H1 (cell line): ENCODE measurements around the gene ZNF48. TPM values are rescaled to one million over a fixed set of nuclear protein-coding genes. Genes with fewer than 3 reads are reported as not detected.

ENCODE experiments used
- CTCF ChIA-PET: fragments of 300-600 bp; sonication (Branson Sonifier 250); formaldehyde crosslinking; loops from one replicate; lab custom pipeline; 2021; ENCODE audit not compliant: partially characterized antibody; lab: Charles Lee
- POLR2A ChIA-PET: fragments of 300-600 bp; sonication (Branson Sonifier 250); formaldehyde crosslinking; loops from one replicate; lab custom pipeline; 2021; ENCODE audit warnings: inconsistent platforms; ENCODE audit not compliant: partially characterized antibody; lab: Charles Lee
- DNase-seq, 2 experiments: peaks; one replicate each; pipeline versions ENCODE4 v3.0.0 to v3.0.0-alpha.2; 2010 to 2022; ENCODE audit warnings: low spot score in 2 of 2, low read depth in 1 of 2, mixed read lengths in 1 of 2
- FAIRE-seq: peaks from 2 replicates; lab custom pipeline; 2011; peaks lifted over from hg19 to GRCh38; lab: Jason Lieb, UNC
- H2AFZ ChIP-seq: 2 replicates; pipeline ENCODE4 v1.8.1; 2012; ENCODE audit warnings: low read length, inconsistent platforms
- H2AK5ac ChIP-seq: 2 replicates; pipeline ENCODE4 v1.6.1; 2013; ENCODE audit warnings: low read depth, low read length
- H2BK120ac ChIP-seq: replicated peaks from 2 replicates; pipeline ENCODE3; 2013; ENCODE audit warnings: low read depth, low read length, inconsistent platforms
- H2BK12ac ChIP-seq: 2 replicates; pipeline ENCODE4 v1.6.1; 2013; ENCODE audit warnings: low read depth, low read length
- H2BK15ac ChIP-seq: 2 replicates; pipeline ENCODE4 v1.6.1; 2013; ENCODE audit warnings: low read length
- H2BK20ac ChIP-seq: 2 replicates; pipeline ENCODE4 v1.6.1; 2013; ENCODE audit warnings: low read length
- H2BK5ac ChIP-seq: 2 replicates; pipeline ENCODE4 v1.6.1; 2013; ENCODE audit warnings: low read depth, low read length
- H3K14ac ChIP-seq: 2 replicates; pipeline ENCODE4 v1.6.1; 2013; ENCODE audit warnings: inconsistent platforms; ENCODE audit not compliant: insufficient read length
- H3K18ac ChIP-seq: 2 replicates; pipeline ENCODE4 v1.6.1; 2013; ENCODE audit warnings: low read length; ENCODE audit errors: extremely low read depth
- H3K23ac ChIP-seq: 2 replicates; pipeline ENCODE4 v1.6.1; 2013; ENCODE audit warnings: inconsistent platforms; ENCODE audit not compliant: insufficient read length
- H3K23me2 ChIP-seq: 2 replicates; pipeline ENCODE4 v1.6.1; 2013; ENCODE audit warnings: low read depth, low read length
- H3K27ac ChIP-seq: 2 replicates; pipeline ENCODE4 v1.6.1; 2011; ENCODE audit warnings: low read depth, low read length, inconsistent platforms
- H3K27me3 ChIP-seq, 4 experiments: replicated peaks in 1 of 4; 1 replicate in 1 of 4; 2 replicates in 3 of 4; pipeline versions ENCODE4 v1.6.1 to v1.8.1; 2011 to 2013; ENCODE audit warnings: low read length in 3 of 4, mild to moderate bottlenecking in 3 of 4, inconsistent platforms in 2 of 4, mixed read lengths in 2 of 4, moderate library complexity in 1 of 4; ENCODE audit not compliant: control insufficient read depth in 3 of 4, insufficient read depth in 3 of 4; ENCODE audit errors: extremely low read depth in 1 of 4
- H3K36me3 ChIP-seq, 4 experiments: 2 replicates each; pipeline versions ENCODE4 v1.6.1 to v1.8.1; 2011 to 2013; ENCODE audit warnings: mild to moderate bottlenecking in 4 of 4, low read length in 3 of 4, moderate library complexity in 2 of 4, control low read depth in 1 of 4, inconsistent platforms in 1 of 4; ENCODE audit not compliant: insufficient read depth in 4 of 4, control insufficient read depth in 2 of 4
- H3K4ac ChIP-seq: replicated peaks from 2 replicates; pipeline ENCODE3; 2013; ENCODE audit warnings: low read length, low read depth, mixed read lengths, inconsistent platforms; ENCODE audit not compliant: insufficient read length
- H3K4me1 ChIP-seq, 4 experiments: replicated peaks in 1 of 4; 1 replicate in 1 of 4; 2 replicates in 3 of 4; pipeline versions ENCODE4 v1.6.1 to v1.8.1; 2011 to 2013; ENCODE audit warnings: low read length in 3 of 4, inconsistent platforms in 2 of 4, mixed read lengths in 1 of 4; ENCODE audit not compliant: insufficient read depth in 4 of 4, control insufficient read depth in 3 of 4
- H3K4me2 ChIP-seq, 2 experiments: 2 replicates each; pipeline versions ENCODE4 v1.6.1 to v1.8.1; 2011 to 2013; ENCODE audit warnings: low read depth in 2 of 2, low read length in 2 of 2, control low read depth in 1 of 2, inconsistent platforms in 1 of 2, mild to moderate bottlenecking in 1 of 2; ENCODE audit not compliant: insufficient read depth in 1 of 2
- H3K4me3 ChIP-seq, 4 experiments: fragments of 200-600, 300-600 bp in 1 of 4; sonication (generic), shearing (Covaris generic), sonication (Bioruptor Twin) in 1 of 4; 2 replicates each; pipeline versions ENCODE4 v1.5.1 to v1.8.1; 2011 to 2016; ENCODE audit warnings: low read length in 4 of 4, low read depth in 3 of 4, control low read depth in 2 of 4, inconsistent platforms in 2 of 4, mild to moderate bottlenecking in 2 of 4, mixed read lengths in 1 of 4, moderate library complexity in 1 of 4; ENCODE audit not compliant: insufficient read depth in 2 of 4; ENCODE audit errors: extremely low read depth in 1 of 4
- H3K56ac ChIP-seq: replicated peaks from 2 replicates; pipeline ENCODE3; 2013; ENCODE audit warnings: low read depth, mild to moderate bottlenecking, mixed read lengths, low read length, inconsistent platforms; ENCODE audit not compliant: insufficient read length
- H3K79me1 ChIP-seq: 2 replicates; pipeline ENCODE4 v1.6.1; 2013; ENCODE audit warnings: low read depth, low read length, control low read depth
- H3K79me2 ChIP-seq, 2 experiments: 2 replicates each; pipeline versions ENCODE4 v1.6.1 to v1.8.1; 2012 to 2013; ENCODE audit warnings: low read length in 2 of 2, mild to moderate bottlenecking in 2 of 2, inconsistent platforms in 1 of 2; ENCODE audit not compliant: insufficient read depth in 2 of 2, control insufficient read depth in 1 of 2
- H3K9ac ChIP-seq, 4 experiments: replicated peaks in 1 of 4; 1 replicate in 1 of 4; 2 replicates in 3 of 4; pipeline versions ENCODE4 v1.6.1 to v1.8.1; 2011 to 2013; ENCODE audit warnings: low read depth in 3 of 4, low read length in 3 of 4, control low read depth in 2 of 4, mild to moderate bottlenecking in 2 of 4, moderate library complexity in 2 of 4, inconsistent platforms in 1 of 4; ENCODE audit errors: extremely low read depth in 1 of 4
- H3K9me3 ChIP-seq, 2 experiments: 2 replicates each; pipeline versions ENCODE4 v1.6.1 to v1.8.1; 2012 to 2013; ENCODE audit warnings: mild to moderate bottlenecking in 2 of 2, moderate library complexity in 2 of 2, control low read depth in 1 of 2, inconsistent platforms in 1 of 2, low read depth in 1 of 2, low read length in 1 of 2, mixed read lengths in 1 of 2; ENCODE audit not compliant: insufficient read depth in 2 of 2
- H4K20me1 ChIP-seq, 2 experiments: replicated peaks in 1 of 2; 2 replicates each; pipeline versions ENCODE3 to v1.8.1; 2011 to 2013; ENCODE audit warnings: inconsistent platforms in 2 of 2, low read length in 2 of 2, mild to moderate bottlenecking in 1 of 2; ENCODE audit not compliant: insufficient read depth in 2 of 2, control insufficient read depth in 1 of 2
- H4K5ac ChIP-seq: 2 replicates; pipeline ENCODE4 v1.6.1; 2013; ENCODE audit warnings: low read length, low read depth, mixed read lengths, inconsistent platforms; ENCODE audit not compliant: insufficient read length
- H4K8ac ChIP-seq: 2 replicates; pipeline ENCODE4 v1.8.0; 2013; ENCODE audit warnings: mild to moderate bottlenecking, moderate library complexity, low read length, inconsistent platforms; ENCODE audit not compliant: insufficient read depth; ENCODE audit errors: extremely low read depth
- H4K91ac ChIP-seq: replicated peaks from 2 replicates; pipeline ENCODE3; 2013; ENCODE audit warnings: low read length, mixed read lengths, inconsistent platforms; ENCODE audit not compliant: insufficient read length
- JUND ChIP-seq: IDR thresholded peaks from 2 replicates; pipeline ENCODE4 v1.6.1; 2011; ENCODE audit warnings: mild to moderate bottlenecking, improper control_type of control experiment, low read length
- POU5F1 ChIP-seq: IDR thresholded peaks from 2 replicates; pipeline ENCODE4 v1.6.1; 2011; ENCODE audit warnings: low read depth, mild to moderate bottlenecking, low read length, moderate library complexity
- RAD21 ChIP-seq, 2 experiments: IDR thresholded peaks in 1 of 2; conservative IDR thresholded peaks in 1 of 2; 2 replicates each; pipeline ENCODE4 v1.6.1; 2011; ENCODE audit warnings: low read depth in 2 of 2, low read length in 2 of 2, improper control_type of control experiment in 1 of 2, inconsistent platforms in 1 of 2, mild to moderate bottlenecking in 1 of 2, moderate library complexity in 1 of 2
- WGBS, 2 experiments: shearing (Covaris generic) in 1 of 2; methylation state at CpG; one replicate each; pipeline versions ENCODE4 v1.1.6 to v1.1.7; 2013 to 2015; ENCODE audit warnings: low lambda C conversion rate in 2 of 2, mixed read lengths in 2 of 2, inconsistent platforms in 1 of 2, low coverage in 1 of 2, missing lambda C conversion rate in 1 of 2; ENCODE audit not compliant: insufficient replicate concordance in 2 of 2, insufficient coverage in 1 of 2, insufficient read length in 1 of 2; ENCODE audit errors: extremely low coverage in 1 of 2, missing lambda C conversion rate in 1 of 2; 5-methylcytosine and 5-hydroxymethylcytosine counted together
- polyA plus RNA-seq, 7 experiments: library from polyadenylated mRNA; depleted of rRNA in 3 of 7; stranded (reverse) in 5 of 7; unstranded in 2 of 7; fragments of >200 nt in 5 of 7; fragments of 200-250 nt in 2 of 7; gene quantifications; 1 replicate in 5 of 7; 2 replicates in 1 of 7; 4 replicates in 1 of 7; pipeline versions ENCODE4 v1.2.1 to v1.2.3, GENCODE V29; 2011 to 2013; ENCODE audit warnings: missing spikeins in 2 of 7, mixed read lengths in 2 of 7
- total RNA-seq: library from RNA; stranded (reverse); fragmentation: NEBNext Ultra II Directional; extraction: Animal tissue kit (Norgen Biotek cat#: 25700); gene quantifications from 2 replicates; pipeline ENCODE4 v1.2.1, GENCODE V29; 2021

The ZNF48 gene
- total and polyA plus RNA-seq, 2 of the 8 experiments (the other 6 are each of a cell fraction or from before 2014, with no cell fraction given), result 30.4 to 41.2 TPM

DNA sequence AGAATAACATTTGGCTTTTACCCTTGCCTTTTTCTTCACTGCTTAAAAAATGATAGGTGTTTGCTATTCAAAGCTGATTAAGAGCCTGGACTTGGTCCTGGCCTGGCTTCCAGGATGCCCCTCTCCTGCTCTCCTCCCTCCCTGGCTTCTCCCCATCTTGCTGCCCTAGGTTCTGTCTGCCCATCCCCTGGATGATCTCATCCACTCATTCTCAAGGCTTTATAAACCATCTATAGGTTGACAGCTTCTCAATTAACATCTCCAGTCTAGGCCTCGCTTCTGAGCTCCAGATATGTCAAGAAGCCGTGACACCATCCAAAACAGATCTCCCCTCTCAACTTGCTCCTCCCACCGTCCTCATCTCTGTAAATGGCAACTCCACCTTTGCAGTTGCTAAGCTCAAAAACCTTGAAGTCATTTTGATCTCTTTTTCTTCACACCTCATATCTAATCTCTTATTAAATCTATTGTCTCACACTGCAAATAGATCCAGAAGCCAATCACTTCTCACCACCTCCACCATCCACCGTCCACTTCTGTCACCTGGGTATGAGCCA, 20.9 kb downstream of the ZNF48 start:
- no peak for FAIRE-seq
- peaks cover 0 to 15% (median 4%) of the 10 kb centered on the region in 4 experiments; a peak in 7 of 8 replicates for H3K36me3 ChIP-seq

More for the DNA sequence above, 20.9 kb downstream of the ZNF48 start:
- Histone ChIP-seq H2BK20ac (no peak overlapping the region), H2BK5ac (no peak overlapping the region), H3K27ac (no peak overlapping the region), H3K4ac (no peak overlapping the region), H3K79me2 (no peaks in the 10 kb centered on the region), H3K56ac (no peak overlapping the region), H2BK120ac (no peak overlapping the region), H4K20me1 (peaks cover 2 to 12% of the 10 kb centered on the region in 2 experiments), H3K9me3 (no peaks in the 10 kb centered on the region), H3K23ac (no peak overlapping the region), H3K18ac (no peak overlapping the region), H4K5ac (no peak overlapping the region), H4K8ac (no peak overlapping the region), H3K14ac (no peak overlapping the region), H2BK15ac (no peak overlapping the region), H3K79me1 (peaks cover 9% of the 10 kb centered on the region; the same call in 1 of the 2 replicates), H3K4me2 (no peak overlapping the region), H3K27me3 (no peaks in the 10 kb centered on the region), H3K9ac (no peak overlapping the region), H4K91ac (no peak overlapping the region), H2AK5ac (no peak overlapping the region), H3K23me2 (peaks cover 7% of the 10 kb centered on the region; the same call in 1 of the 2 replicates), H2AFZ (no peak overlapping the region), H3K4me1 (peaks cover 3 to 6% (median 5%) of the 10 kb centered on the region in 4 experiments; a peak in 6 of 7 replicates), H3K4me3 (no peak overlapping the region), H2BK12ac (no peak overlapping the region)
- ChIA-PET POLR2A (interaction anchor here (1.2 to 4.0 kb wide), 3 partner anchors 9 to 28 kb away, joined by 3 to 34 read pairs (median 4); partner anchors contain the start of genes ZNF48 and ZNF771), CTCF (interaction anchor here (0.6 to 3.3 kb wide), 5 partner anchors 9 to 227 kb away, joined by 3 to 13 read pairs (median 3); partner anchors contain the start of genes TBC1D10B and ZNF771)
- WGBS, 2 experiments, result 91% methylated on average over 4 of the region's 4 CpGs; no CpG with 5 or more reads in 1 of the 2 experiments
- no peak for DNase-seq
- TF ChIP-seq JUND (no peak), POU5F1 (no peak), RAD21 (IDR thresholded peaks at IDR 0.05 in 1 of 2, conservative IDR thresholded peaks at IDR 0.05 in 1 of 2; ENCODE audit: low read depth in 2 of 2, low read length in 2 of 2) (no peak)
